ENCODE results near the gene SIM1.

The SIM1 gene

DNA sequence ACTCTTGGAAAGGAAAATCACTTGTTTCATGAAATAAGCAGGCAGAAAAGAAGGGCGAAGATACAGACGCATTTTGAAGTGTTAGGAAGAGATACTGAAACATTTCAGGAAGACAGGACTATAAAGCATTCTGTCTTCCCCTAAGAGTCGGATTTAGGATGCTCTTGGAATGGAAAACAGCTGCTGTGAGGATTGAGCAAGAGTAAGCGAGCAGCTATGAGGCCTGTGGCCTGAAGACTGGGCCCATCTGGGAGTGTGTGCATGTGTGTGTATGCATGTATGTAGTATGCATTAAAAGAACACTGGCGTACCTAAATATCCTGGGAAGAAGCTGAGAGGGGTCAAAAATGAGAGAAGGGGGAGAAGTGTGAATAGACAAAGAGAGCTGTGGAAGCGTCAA lies 83.6 kb downstream of the SIM1 start:
- H3K27ac ChIP-seq = no peak overlapping the region
- TF ChIP-seq ZFX (IDR thresholded peaks at IDR 0.05; ENCODE audit: borderline replicate concordance) (no peak), CTCF (IDR thresholded peaks at IDR 0.05) (no peak)

DNA sequence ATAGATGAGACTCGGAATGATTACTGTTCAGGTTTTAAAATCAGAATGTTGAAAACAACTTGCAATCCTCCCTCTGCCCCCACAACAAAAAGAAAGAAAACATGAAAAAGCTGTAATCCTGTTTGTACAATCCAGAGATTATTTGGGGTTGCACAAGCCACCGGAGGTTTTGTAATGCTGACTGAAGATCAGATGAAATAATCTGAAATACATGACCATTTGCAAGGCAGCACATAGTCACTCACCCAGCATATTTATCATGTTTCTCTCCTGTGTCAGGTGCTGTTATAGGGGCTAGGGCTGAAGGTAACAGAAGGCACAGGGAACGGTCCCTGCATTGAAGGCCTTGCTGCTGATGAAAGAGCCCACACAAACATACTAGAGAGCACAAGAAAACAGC lies 85.3 kb downstream of the SIM1 start:
- TF ChIP-seq CTCF (IDR thresholded peaks at IDR 0.05) = no peak
- TF ChIP-seq ZFX (IDR thresholded peaks at IDR 0.05; ENCODE audit: borderline replicate concordance) = no peak
- no peak overlapping the region for H3K27ac ChIP-seq

DNA sequence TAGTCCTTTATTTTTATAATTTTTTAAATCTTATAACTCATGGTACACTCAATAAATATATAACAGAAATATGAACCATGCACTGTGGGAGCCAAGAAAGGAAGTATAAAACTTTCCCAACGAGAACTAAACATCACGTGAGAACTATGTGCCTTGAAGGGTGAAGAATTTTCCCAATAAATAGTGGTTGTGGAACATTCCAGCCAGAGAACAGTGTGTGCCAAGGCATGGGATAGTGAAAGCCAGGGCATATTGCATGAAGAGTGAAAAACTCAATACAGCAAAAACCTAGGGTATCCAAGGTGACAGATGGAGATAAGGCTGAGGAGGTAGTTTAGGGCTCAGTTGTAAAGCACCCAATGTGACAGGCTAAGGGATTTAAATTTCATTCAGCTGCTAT lies 86.1 kb downstream of the SIM1 start:
- TF ChIP-seq CTCF (IDR thresholded peaks at IDR 0.05) (no peak), ZFX (IDR thresholded peaks at IDR 0.05; ENCODE audit: borderline replicate concordance) (no peak)
- no peak overlapping the region for H3K27ac ChIP-seq

GRCh38 chr6:100376103-100376502 lies 88.6 kb downstream of the SIM1 start:
- TF ChIP-seq CTCF (IDR thresholded peaks at IDR 0.05) (no peak), ZFX (IDR thresholded peaks at IDR 0.05; ENCODE audit: borderline replicate concordance) (no peak)

GRCh38 chr6:100372326-100373091 lies 92.2 kb downstream of the SIM1 start:
- no peak overlapping the region for H3K27ac ChIP-seq

More at GRCh38 chr6:100376103-100376502, 88.6 kb downstream of the SIM1 start:
- no peak overlapping the region for H3K27ac ChIP-seq

GRCh38 chr6:100371591-100371990 lies 93.1 kb downstream of the SIM1 start:
- H3K27ac ChIP-seq = no peak overlapping the region
- TF ChIP-seq ZFX (IDR thresholded peaks at IDR 0.05; ENCODE audit: borderline replicate concordance) (no peak), CTCF (IDR thresholded peaks at IDR 0.05) (no peak)

More at GRCh38 chr6:100372326-100373091, 92.2 kb downstream of the SIM1 start:
- TF ChIP-seq CTCF (IDR thresholded peaks at IDR 0.05) (no peak), ZFX (IDR thresholded peaks at IDR 0.05; ENCODE audit: borderline replicate concordance) (no peak)

- TF ChIP-seq ZFX (IDR thresholded peaks at IDR 0.05; ENCODE audit: borderline replicate concordance) (no peak), CTCF (IDR thresholded peaks at IDR 0.05) (no peak)
- H3K27ac ChIP-seq = no peak overlapping the region
Observed at GRCh38 chr6:100370265-100370664, 94.5 kb downstream of the SIM1 start.

Data from 22Rv1 (cell line).